Body of pancreas (tissue), 4 donors: ENCODE measurements around the gene NOL11. TPM values are rescaled to one million over a fixed set of nuclear protein-coding genes. Genes with fewer than 3 reads are reported as not detected.

Experiments used
- ATAC-seq: fragments of 150-250 bp; one replicate; pipeline ENCODE4 v1.9.1; 2016
- DNase-seq, 4 donors: peaks; one replicate each; pipeline ENCODE4 v3.0.0-alpha.2; 2019
- H3K27ac ChIP-seq, 4 donors: fragments of 200-600 bp; sonication (generic); 1 replicate in 3 of 4; 2 replicates in 1 of 4; pipeline versions ENCODE4 v1.5.1 to v1.6.1; 2016 to 2019; ENCODE audit warnings: mild to moderate bottlenecking in 1 of 4, mixed read lengths in 1 of 4, moderate library complexity in 1 of 4
- H3K27me3 ChIP-seq, 2 donors: fragments of 200-600 bp; sonication (generic); one replicate each; pipeline ENCODE4 v1.6.0; 2016; ENCODE audit warnings: mild to moderate bottlenecking in 1 of 2
- H3K36me3 ChIP-seq, 2 donors: fragments of 200-600 bp; sonication (generic); replicated peaks in 1 of 2; 2 replicates each; pipeline ENCODE4 v1.5.1; 2016; ENCODE audit warnings: low read depth in 2 of 2; ENCODE audit not compliant: insufficient read depth in 1 of 2
- H3K4me1 ChIP-seq: fragments of 200-600 bp; sonication (generic); one replicate; pipeline ENCODE4 v1.6.0; 2016
- H3K4me3 ChIP-seq, 2 donors: fragments of 200-600 bp; sonication (generic); 1 replicate in 1 of 2; 2 replicates in 1 of 2; pipeline ENCODE4 v1.5.1; 2016 to 2019
- H3K9me3 ChIP-seq, 3 donors: fragments of 200-600 bp; sonication (generic); 1 replicate in 2 of 3; 2 replicates in 1 of 3; pipeline ENCODE4 v1.5.1; 2016
- CTCF ChIP-seq, 7 experiments: fragments of 450-650 bp in 4 of 7; fragments of 200-600 bp in 3 of 7; sonication (generic) in 3 of 7; IDR thresholded peaks; one replicate each; pipeline ENCODE4 v1.5.1; 2016 to 2019; ENCODE audit warnings: antibody characterized with exemption in 7 of 7
- POLR2A ChIP-seq, 3 donors: fragments of 450-650 bp; IDR thresholded peaks; one replicate each; pipeline ENCODE4 v1.6.1; 2016; ENCODE audit warnings: antibody characterized with exemption in 3 of 3, mild to moderate bottlenecking in 2 of 3
- WGBS, 2 donors: methylation state at CpG; one replicate each; pipeline ENCODE4 v1.1.5; 2017; 5-methylcytosine and 5-hydroxymethylcytosine counted together
- intact Hi-C: fragments of 100-400 bp; cut with DNase I; formaldehyde crosslinking; loops from one replicate; pipeline ENCODE4 v1.15.1; 2023
- total RNA-seq, 2 donors: library from RNA; depleted of rRNA; stranded (reverse); fragments of >200 nt; gene quantifications; one replicate each; pipeline ENCODE4 v1.1.0, GENCODE V29; 2016

The NOL11 gene
- total RNA-seq, 2 donors from 2014 or later, result 15.0 to 15.8 TPM

GRCh38 chr17:67682196-67682595 lies 35.5 kb upstream of the NOL11 start:
- Histone ChIP-seq H3K9me3 (no peaks in the 10 kb centered on the region), H3K4me1 (peaks cover 15% of the 10 kb centered on the region), H3K4me3 (no peak overlapping the region), H3K36me3 (no peaks in the 10 kb centered on the region), H3K27ac (peak overlapping the region in 2 of 4 donors; percentile 36 to 56), H3K27me3 (no peaks in the 10 kb centered on the region)
- WGBS, 2 donors, result 19 to 33% methylated on average over 2 of the region's 2 CpGs
- DNase-seq, result peak; percentile 20 to 59 (median 42)
- no peak for TF ChIP-seq POLR2A (IDR thresholded peaks at IDR 0.05)
- no peak for TF ChIP-seq CTCF (IDR thresholded peaks at IDR 0.05)
- intact Hi-C loops, result no loop called here
- ATAC-seq, result peak; percentile 63

- Histone ChIP-seq H3K9me3 (no peaks in the 10 kb centered on the region), H3K27me3 (no peaks in the 10 kb centered on the region), H3K27ac (no peak overlapping the region), H3K36me3 (no peaks in the 10 kb centered on the region), H3K4me1 (peaks cover 14% of the 10 kb centered on the region), H3K4me3 (no peak overlapping the region)
- intact Hi-C loops, result no loop called here
- WGBS, 2 donors, result 90 to 92% methylated on average over 3 of the region's 3 CpGs
- TF ChIP-seq CTCF (IDR thresholded peaks at IDR 0.05), result no peak
- TF ChIP-seq POLR2A (IDR thresholded peaks at IDR 0.05), result no peak
- ATAC-seq, result no peak
- DNase-seq, result no peak
Measured at GRCh38 chr17:67685351-67685750, 32.4 kb upstream of the NOL11 start.

DNA sequence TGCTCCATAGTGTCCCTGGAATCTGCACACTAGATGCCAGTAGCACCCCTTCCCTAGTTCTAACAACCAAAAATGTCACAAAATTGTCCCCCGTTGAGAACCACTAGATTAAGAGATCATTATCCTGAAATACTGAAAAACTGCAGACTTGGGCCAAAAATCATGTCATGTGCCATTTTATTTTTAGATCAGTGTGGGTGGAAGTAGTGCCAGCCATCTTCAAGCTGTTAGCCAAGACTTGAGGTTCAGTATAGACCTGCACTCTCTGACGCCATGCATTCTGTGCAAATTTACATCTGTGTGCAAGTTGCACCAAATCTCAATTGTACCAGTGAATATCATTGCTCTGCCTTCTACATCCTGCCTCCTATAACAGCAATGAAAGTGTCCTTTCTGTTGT lies 31.5 kb upstream of the NOL11 start:
- DNase-seq, result no peak
- Histone ChIP-seq H3K27me3 (no peaks in the 10 kb centered on the region), H3K27ac (no peak overlapping the region), H3K9me3 (no peaks in the 10 kb centered on the region), H3K36me3 (no peaks in the 10 kb centered on the region), H3K4me3 (no peak overlapping the region), H3K4me1 (peaks cover 14% of the 10 kb centered on the region)
- 63 to 72% methylated on average over 2 of the region's 2 CpGs for WGBS, 2 donors
- TF ChIP-seq POLR2A (IDR thresholded peaks at IDR 0.05) (no peak), CTCF (IDR thresholded peaks at IDR 0.05) (no peak)
- intact Hi-C loops, result no loop called here
- no peak for ATAC-seq

GRCh38 chr17:67687511-67687910 lies 30.2 kb upstream of the NOL11 start:
- intact Hi-C loops, result no loop called here
- Histone ChIP-seq H3K27ac (no peak overlapping the region), H3K4me3 (no peak overlapping the region), H3K27me3 (no peaks in the 10 kb centered on the region), H3K9me3 (no peaks in the 10 kb centered on the region), H3K4me1 (peaks cover 5% of the 10 kb centered on the region), H3K36me3 (no peaks in the 10 kb centered on the region)
- WGBS, 2 donors, result 86 to 89% methylated on average over 2 of the region's 2 CpGs
- no peak for TF ChIP-seq CTCF (IDR thresholded peaks at IDR 0.05)
- no peak for TF ChIP-seq POLR2A (IDR thresholded peaks at IDR 0.05)
- DNase-seq (no peak), ATAC-seq (no peak)

- H3K27ac ChIP-seq, result no peak overlapping the region
- peak; percentile 80 for ATAC-seq
- H3K36me3 ChIP-seq, result no peaks in the 10 kb centered on the region
- no peak overlapping the region for H3K4me3 ChIP-seq
- WGBS, 2 donors, result 26 to 36% methylated on average over 2 of the region's 2 CpGs
- DNase-seq, result peak; percentile 62 to 76 (median 64)
- no peaks in the 10 kb centered on the region for H3K9me3 ChIP-seq
- H3K27me3 ChIP-seq, result no peaks in the 10 kb centered on the region
- peak; percentile 66 to 86 (median 77) for TF ChIP-seq CTCF (IDR thresholded peaks at IDR 0.05)
- no peak for TF ChIP-seq POLR2A (IDR thresholded peaks at IDR 0.05)
- H3K4me1 ChIP-seq, result peaks cover 3% of the 10 kb centered on the region
- intact Hi-C loops, result loop anchor here (10.0 kb wide), 1 partner anchor 315 kb away; the partner anchor contains the start of gene PITPNC1
Measured at GRCh38 chr17:67689534-67690177, 28.1 kb upstream of the NOL11 start.
